Measurements from ENCODE around the gene LATS2.

GRCh38 chr13:20923272-20923671 lies 138.1 kb downstream of the LATS2 start:
- TF ChIP-seq KDM4A (IDR thresholded peaks at IDR 0.05; ENCODE audit: low read depth, low read length, severe bottlenecking) (no peak), POLR2A (IDR thresholded peaks at IDR 0.05; ENCODE audit: control extremely low read depth in 1 of 2, low read depth in 2 of 2, low read length in 2 of 2) (no peak), EP300 (IDR thresholded peaks at IDR 0.05; ENCODE audit: borderline replicate concordance in 1 of 2, low read depth in 2 of 2, low read length in 2 of 2) (no peak), CREB1 (IDR thresholded peaks at IDR 0.05) (no peak), YY1 (IDR thresholded peaks at IDR 0.05; ENCODE audit: low read depth, low read length) (no peak), CTCF (IDR thresholded peaks at IDR 0.05; ENCODE audit: control extremely low read depth in 1 of 3, insufficient read depth in 1 of 3, low read depth in 1 of 3, low read length in 3 of 3) (no peak), CEBPB (IDR thresholded peaks at IDR 0.05; ENCODE audit: low read depth, low read length) (no peak), KDM1A (IDR thresholded peaks at IDR 0.05; ENCODE audit: borderline replicate concordance, low read length) (no peak), MAFK (IDR thresholded peaks at IDR 0.05; ENCODE audit: low read depth, low read length) (no peak), SIRT6 (IDR thresholded peaks at IDR 0.05; ENCODE audit: low read length) (no peak), MAX (IDR thresholded peaks at IDR 0.05) (no peak)
